Lower lobe of right lung (tissue), 2 donors: ENCODE data around the gene SPTB. TPM values are rescaled to one million over a fixed set of nuclear protein-coding genes. Genes with fewer than 3 reads are reported as not detected.

ENCODE experiments used
- ATAC-seq, 2 donors: fragments of 200-7000 bp; cut with Tn5 transposase; one replicate each; pipeline ENCODE4 v1.9.1; 2020 to 2022; ENCODE audit warnings: mild to moderate bottlenecking in 2 of 2, moderate library complexity in 2 of 2
- DNase-seq: peaks from one replicate; pipeline ENCODE4 v3.0.0-alpha.2; 2020
- H3K27ac ChIP-seq: fragments of 200-600 bp; one replicate; pipeline ENCODE4 v1.8.0; 2022
- H3K27me3 ChIP-seq: fragments of 200-600 bp; one replicate; pipeline ENCODE4 v1.8.0; 2022; ENCODE audit warnings: low read depth
- H3K36me3 ChIP-seq: fragments of 200-600 bp; one replicate; pipeline ENCODE4 v1.8.0; 2022; ENCODE audit warnings: mild to moderate bottlenecking
- H3K4me1 ChIP-seq: fragments of 200-600 bp; one replicate; pipeline ENCODE4 v1.8.0; 2022
- H3K4me3 ChIP-seq: fragments of 200-600 bp; one replicate; pipeline ENCODE4 v1.8.0; 2022; ENCODE audit warnings: mild to moderate bottlenecking
- H3K9me3 ChIP-seq: fragments of 200-600 bp; one replicate; pipeline ENCODE4 v1.8.0; 2022
- intact Hi-C: fragments of 100-400 bp; cut with DNase I; formaldehyde crosslinking; loops from one replicate; pipeline ENCODE4 v1.11.0; 2022
- total RNA-seq: library from RNA; stranded (reverse); fragmentation: NEBNext Ultra II Directional; extraction: Animal tissue kit (Norgen Biotek cat#: 25700); gene quantifications from one replicate; pipeline ENCODE4 v1.2.1, GENCODE V29; 2021
- TF ChIP-seq, protein P1 (sequence below): fragments of 200-600 bp; IDR thresholded peaks from one replicate; pipeline ENCODE4 v1.8.0; 2022; ENCODE audit warnings: antibody characterized with exemption, mild to moderate bottlenecking
- donor health status: DM: no; HTN: yes; CAD: no; lungs with severe emphysema.

SPTB gene
- total RNA-seq, 1 donor from 2014 or later: 2.5 TPM

GRCh38 chr14:64758025-64758521, 121.6 kb downstream of the SPTB start:
- ATAC-seq (peak; percentile 68 to 69), DNase-seq (peak; percentile 64)
- Histone ChIP-seq H3K4me3 (no peak overlapping the region), H3K27me3 (no peaks in the 10 kb centered on the region), H3K27ac (peak overlapping the region; percentile 41), H3K9me3 (no peaks in the 10 kb centered on the region), H3K4me1 (peaks cover 45% of the 10 kb centered on the region), H3K36me3 (no peaks in the 10 kb centered on the region)
- TF ChIP-seq, protein P1, sequence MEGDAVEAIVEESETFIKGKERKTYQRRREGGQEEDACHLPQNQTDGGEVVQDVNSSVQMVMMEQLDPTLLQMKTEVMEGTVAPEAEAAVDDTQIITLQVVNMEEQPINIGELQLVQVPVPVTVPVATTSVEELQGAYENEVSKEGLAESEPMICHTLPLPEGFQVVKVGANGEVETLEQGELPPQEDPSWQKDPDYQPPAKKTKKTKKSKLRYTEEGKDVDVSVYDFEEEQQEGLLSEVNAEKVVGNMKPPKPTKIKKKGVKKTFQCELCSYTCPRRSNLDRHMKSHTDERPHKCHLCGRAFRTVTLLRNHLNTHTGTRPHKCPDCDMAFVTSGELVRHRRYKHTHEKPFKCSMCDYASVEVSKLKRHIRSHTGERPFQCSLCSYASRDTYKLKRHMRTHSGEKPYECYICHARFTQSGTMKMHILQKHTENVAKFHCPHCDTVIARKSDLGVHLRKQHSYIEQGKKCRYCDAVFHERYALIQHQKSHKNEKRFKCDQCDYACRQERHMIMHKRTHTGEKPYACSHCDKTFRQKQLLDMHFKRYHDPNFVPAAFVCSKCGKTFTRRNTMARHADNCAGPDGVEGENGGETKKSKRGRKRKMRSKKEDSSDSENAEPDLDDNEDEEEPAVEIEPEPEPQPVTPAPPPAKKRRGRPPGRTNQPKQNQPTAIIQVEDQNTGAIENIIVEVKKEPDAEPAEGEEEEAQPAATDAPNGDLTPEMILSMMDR: no peak
- intact Hi-C loops: no loop called here

DNA sequence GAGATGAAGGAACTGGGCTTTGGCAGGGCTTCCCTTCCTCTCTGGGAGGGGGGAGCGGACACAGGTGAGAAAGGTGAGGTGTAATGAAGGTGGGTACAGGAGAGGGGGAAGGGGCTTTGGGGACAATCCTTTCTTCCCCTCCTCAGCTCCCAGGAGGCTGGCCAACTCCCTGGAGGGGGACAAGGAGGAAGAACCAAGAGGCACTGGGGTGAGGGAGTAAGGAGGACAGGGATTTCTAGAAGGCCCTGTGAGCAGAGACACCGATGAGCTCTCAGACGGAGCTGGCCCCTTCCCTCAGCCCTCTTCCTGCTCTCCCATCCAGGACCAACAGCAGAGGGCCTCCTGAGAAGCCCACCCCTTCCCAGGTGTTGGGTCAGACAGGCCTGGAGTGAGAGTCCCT, 122.1 kb downstream of the SPTB start:
- no peaks in the 10 kb centered on the region for H3K36me3 ChIP-seq
- H3K27me3 ChIP-seq: no peaks in the 10 kb centered on the region
- no peaks in the 10 kb centered on the region for H3K9me3 ChIP-seq
- DNase-seq (peak; percentile 7), ATAC-seq (no peak)
- H3K27ac ChIP-seq: peak overlapping the region; percentile 41
- intact Hi-C loops: no loop called here
- TF ChIP-seq, protein P1: no peak
- peaks cover 40% of the 10 kb centered on the region for H3K4me1 ChIP-seq
- no peak overlapping the region for H3K4me3 ChIP-seq

GRCh38 chr14:64756712-64757111, 123.0 kb downstream of the SPTB start:
- ATAC-seq: no peak
- H3K4me3 ChIP-seq: no peak overlapping the region
- H3K36me3 ChIP-seq: no peaks in the 10 kb centered on the region
- intact Hi-C loops: no loop called here
- no peaks in the 10 kb centered on the region for H3K27me3 ChIP-seq
- peak; percentile 9 for DNase-seq
- TF ChIP-seq, protein P1: no peak
- H3K4me1 ChIP-seq: peaks cover 31% of the 10 kb centered on the region
- no peaks in the 10 kb centered on the region for H3K9me3 ChIP-seq
- no peak overlapping the region for H3K27ac ChIP-seq

- DNase-seq: no peak
- no peak for ATAC-seq
Measured at GRCh38 chr14:64755781-64756221, 123.9 kb downstream of the SPTB start.

GRCh38 chr14:64754685-64755084, 125.0 kb downstream of the SPTB start:
- Histone ChIP-seq H3K9me3 (no peaks in the 10 kb centered on the region), H3K27ac (no peak overlapping the region), H3K27me3 (no peaks in the 10 kb centered on the region), H3K36me3 (no peaks in the 10 kb centered on the region), H3K4me1 (peaks cover 22% of the 10 kb centered on the region), H3K4me3 (no peak overlapping the region)
- intact Hi-C loops: no loop called here
- TF ChIP-seq, protein P1: no peak
- DNase-seq: no peak
- ATAC-seq: no peak

More at GRCh38 chr14:64755781-64756221, 123.9 kb downstream of the SPTB start:
- peaks cover 23% of the 10 kb centered on the region for H3K4me1 ChIP-seq
- no peaks in the 10 kb centered on the region for H3K36me3 ChIP-seq
- no peaks in the 10 kb centered on the region for H3K9me3 ChIP-seq
- no peaks in the 10 kb centered on the region for H3K27me3 ChIP-seq
- TF ChIP-seq, protein P1: no peak
- H3K27ac ChIP-seq: no peak overlapping the region
- intact Hi-C loops: no loop called here
- H3K4me3 ChIP-seq: no peak overlapping the region
